NCI-H2196 (cell line): Measurements from ENCODE around the gene HAPLN2.
A peak's percentile ranks its signal among the peaks of the same experiment; 100 is the strongest.

ENCODE experiments used
- DNase-seq: peaks from one replicate; lab custom pipeline; 2025; ENCODE audit not compliant: unreplicated experiment; lab: John Stamatoyannopoulos, UW

HAPLN2 gene

DNA sequence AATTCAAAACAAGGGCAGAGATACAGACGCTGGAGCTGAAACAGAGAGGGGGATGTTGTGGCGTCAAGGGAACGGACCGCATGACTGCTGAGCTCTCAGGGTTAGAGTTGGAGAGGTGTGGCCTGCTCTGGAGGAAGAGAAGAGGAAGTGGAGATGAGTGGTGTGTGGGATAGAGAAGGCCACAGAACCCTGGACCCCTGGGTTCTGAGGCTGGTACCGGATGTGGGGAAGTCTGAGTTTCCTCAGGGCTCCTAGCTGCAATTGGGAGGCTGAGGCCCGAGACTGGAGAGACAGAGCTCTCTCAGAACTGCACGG is 24.5 kb downstream of the HAPLN2 start:
- no peak for DNase-seq

GRCh38 chr1:156644146-156644545 is 24.9 kb downstream of the HAPLN2 start:
- DNase-seq: no peak

DNA sequence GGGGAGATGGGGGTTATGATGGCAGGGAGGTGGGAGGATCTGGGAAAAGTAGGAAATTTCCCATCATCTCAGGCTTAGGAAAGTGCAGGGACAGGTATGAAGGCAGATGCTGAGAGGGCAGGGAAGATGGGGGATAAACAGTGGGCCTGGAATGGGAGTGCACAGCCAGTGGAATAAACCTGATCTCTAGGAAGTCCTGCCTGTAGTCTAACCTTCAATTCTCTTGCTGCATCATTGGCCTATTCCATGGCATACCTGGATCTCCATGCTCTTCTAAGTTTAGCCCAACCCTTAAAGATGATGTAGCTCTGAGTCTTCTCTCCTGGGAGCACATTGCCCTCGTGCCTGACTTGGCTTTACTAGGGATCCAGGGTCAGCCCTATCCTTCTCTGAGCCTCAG is 25.4 kb downstream of the HAPLN2 start:
- DNase-seq: no peak

DNA sequence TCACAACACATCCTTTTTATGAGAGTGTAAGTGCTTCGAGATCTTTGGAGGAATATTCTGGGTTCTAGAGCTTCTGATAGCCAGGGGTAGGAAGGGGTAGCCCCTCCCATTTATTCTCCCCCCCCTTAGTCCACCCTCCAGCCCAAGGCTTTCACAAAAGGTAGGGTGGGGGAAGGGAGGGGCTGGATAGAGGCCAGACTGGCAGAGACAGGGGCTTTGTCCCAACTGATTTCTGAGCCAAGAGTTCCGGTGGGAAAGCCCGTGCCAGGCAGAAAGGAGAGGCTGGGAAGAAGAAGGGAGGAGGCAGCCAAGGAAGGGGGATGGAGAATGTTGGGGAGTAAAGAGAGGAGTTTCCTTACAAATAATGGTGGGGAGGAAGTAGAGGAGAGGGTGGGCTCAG is 25.8 kb downstream of the HAPLN2 start:
- no peak for DNase-seq

GRCh38 chr1:156645666-156646065 is 26.5 kb downstream of the HAPLN2 start:
- DNase-seq: no peak

- DNase-seq: no peak
These were observed 27.6 kb downstream of the HAPLN2 start for GRCh38 chr1:156646738-156647211.

DNA sequence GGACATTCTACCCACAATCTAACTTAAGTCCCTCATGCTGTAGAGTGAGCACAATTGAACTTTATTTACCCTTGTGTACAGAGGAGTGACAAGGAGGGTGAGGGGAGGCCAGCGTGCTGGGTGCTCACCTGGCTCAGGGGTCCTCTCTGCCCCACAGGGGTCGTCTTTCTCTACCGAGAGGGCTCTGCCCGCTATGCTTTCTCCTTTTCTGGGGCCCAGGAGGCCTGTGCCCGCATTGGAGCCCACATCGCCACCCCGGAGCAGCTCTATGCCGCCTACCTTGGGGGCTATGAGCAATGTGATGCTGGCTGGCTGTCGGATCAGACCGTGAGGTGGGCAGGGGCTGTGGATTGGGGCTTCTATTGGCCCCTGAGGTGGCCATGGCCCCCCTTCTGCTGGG is 28.1 kb downstream of the HAPLN2 start:
- DNase-seq: no peak

GRCh38 chr1:156648496-156648895 is 29.3 kb downstream of the HAPLN2 start:
- DNase-seq: no peak

GRCh38 chr1:156648951-156649350 is 29.7 kb downstream of the HAPLN2 start:
- no peak for DNase-seq

DNA sequence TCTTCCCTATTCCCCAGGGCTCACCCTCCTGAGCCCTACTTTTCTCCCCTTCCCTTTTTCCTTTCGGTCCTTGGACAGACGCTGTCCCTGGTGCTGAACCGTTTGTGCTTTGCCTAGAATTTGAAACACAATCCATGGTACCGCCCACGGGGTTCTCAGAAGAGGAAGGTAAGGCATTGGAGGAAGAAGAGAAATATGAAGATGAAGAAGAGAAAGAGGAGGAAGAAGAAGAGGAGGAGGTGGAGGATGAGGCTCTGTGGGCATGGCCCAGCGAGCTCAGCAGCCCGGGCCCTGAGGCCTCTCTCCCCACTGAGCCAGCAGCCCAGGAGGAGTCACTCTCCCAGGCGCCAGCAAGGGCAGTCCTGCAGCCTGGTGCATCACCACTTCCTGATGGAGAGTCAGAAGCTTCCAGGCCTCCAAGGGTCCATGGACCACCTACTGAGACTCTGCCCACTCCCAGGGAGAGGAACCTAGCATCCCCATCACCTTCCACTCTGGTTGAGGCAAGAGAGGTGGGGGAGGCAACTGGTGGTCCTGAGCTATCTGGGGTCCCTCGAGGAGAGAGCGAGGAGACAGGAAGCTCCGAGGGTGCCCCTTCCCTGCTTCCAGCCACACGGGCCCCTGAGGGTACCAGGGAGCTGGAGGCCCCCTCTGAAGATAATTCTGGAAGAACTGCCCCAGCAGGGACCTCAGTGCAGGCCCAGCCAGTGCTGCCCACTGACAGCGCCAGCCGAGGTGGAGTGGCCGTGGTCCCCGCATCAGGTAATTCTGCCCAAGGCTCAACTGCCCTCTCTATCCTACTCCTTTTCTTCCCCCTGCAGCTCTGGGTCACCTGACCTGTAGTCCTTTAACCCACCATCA is 33.1 kb downstream of the HAPLN2 start:
- peak; percentile 8 for DNase-seq

GRCh38 chr1:156652992-156653355 is 33.8 kb downstream of the HAPLN2 start:
- DNase-seq: no peak

DNA sequence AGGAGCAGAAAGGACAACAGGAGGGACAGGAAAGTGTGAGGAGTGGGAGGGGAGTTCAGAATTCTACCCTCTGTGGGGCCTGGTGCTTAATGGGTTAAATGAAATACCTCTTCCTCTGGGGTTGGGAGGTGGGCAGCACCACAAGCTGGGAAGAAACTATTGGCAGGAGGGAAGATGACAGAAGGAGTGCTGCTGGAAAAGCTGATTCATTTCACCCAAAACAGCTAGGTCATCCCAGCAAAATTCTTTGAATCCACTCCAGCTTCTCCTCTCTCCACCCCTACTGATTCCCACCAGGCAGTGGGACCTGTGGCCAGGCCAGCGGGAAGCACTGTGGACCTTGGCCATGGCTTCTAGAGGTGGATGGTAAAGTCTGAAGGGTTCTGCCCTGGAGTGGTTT is 35.5 kb downstream of the HAPLN2 start:
- DNase-seq: no peak

GRCh38 chr1:156655151-156655903 is 36.1 kb downstream of the HAPLN2 start:
- peak; percentile 67 for DNase-seq

GRCh38 chr1:156655904-156656516 is 36.8 kb downstream of the HAPLN2 start:
- DNase-seq: no peak

- DNase-seq: peak; percentile 85
These were observed 37.9 kb downstream of the HAPLN2 start for GRCh38 chr1:156656806-156657740.

GRCh38 chr1:156657741-156658319 is 38.6 kb downstream of the HAPLN2 start:
- no peak for DNase-seq

GRCh38 chr1:156658496-156658895 is 39.3 kb downstream of the HAPLN2 start:
- no peak for DNase-seq

- no peak for DNase-seq
These were observed 39.8 kb downstream of the HAPLN2 start for GRCh38 chr1:156658945-156659574.

DNA sequence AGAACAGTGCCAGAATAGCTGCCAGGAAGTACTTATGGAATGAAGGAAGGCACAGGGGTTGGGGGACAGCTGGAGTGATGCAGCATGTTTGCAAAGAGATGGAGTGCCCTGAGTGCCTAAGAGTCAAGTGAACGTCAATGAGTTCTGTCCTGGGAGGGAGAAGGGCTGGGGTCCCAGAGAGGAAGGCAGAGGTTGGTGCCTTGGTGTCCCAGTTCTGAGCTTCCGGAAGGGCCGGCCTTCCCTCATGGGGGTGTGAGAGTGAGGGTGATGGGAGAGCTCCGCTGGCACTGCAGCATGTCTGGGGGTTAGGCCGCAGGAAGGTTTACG is 40.4 kb downstream of the HAPLN2 start:
- no peak for DNase-seq
